Upper lobe of right lung (tissue), 1 donor: ENCODE measurements around the gene YWHAG. TPM values are rescaled to one million over a fixed set of nuclear protein-coding genes. Genes with fewer than 3 reads are reported as not detected.
"Not testable (repeated sequence)": the region's sequence is repeated elsewhere in the genome, so short reads cannot be mapped to it uniquely, and the experiment has no call there.

Experiments
- ATAC-seq: fragments of 200-7000 bp; cut with Tn5 transposase; one replicate; pipeline ENCODE4 v1.9.1; 2020; ENCODE audit warnings: mild to moderate bottlenecking, moderate library complexity
- DNase-seq: peaks from one replicate; pipeline ENCODE4 v3.0.0-alpha.2; 2020
- H3K27ac ChIP-seq: fragments of 200-600 bp; one replicate; pipeline ENCODE4 v1.8.0; 2022
- H3K27me3 ChIP-seq: fragments of 200-600 bp; one replicate; pipeline ENCODE4 v1.8.0; 2022; ENCODE audit warnings: mild to moderate bottlenecking
- H3K36me3 ChIP-seq: fragments of 200-600 bp; one replicate; pipeline ENCODE4 v1.8.0; 2022
- H3K4me1 ChIP-seq: fragments of 200-600 bp; one replicate; pipeline ENCODE4 v1.8.0; 2022
- H3K4me3 ChIP-seq: fragments of 200-600 bp; one replicate; pipeline ENCODE4 v1.8.0; 2022; ENCODE audit warnings: mild to moderate bottlenecking
- H3K9me3 ChIP-seq: fragments of 200-600 bp; one replicate; pipeline ENCODE4 v1.8.0; 2022
- CTCF ChIP-seq: fragments of 200-600 bp; IDR thresholded peaks from one replicate; pipeline ENCODE4 v1.8.0; 2022; ENCODE audit warnings: antibody characterized with exemption
- intact Hi-C: fragments of 100-400 bp; cut with DNase I; formaldehyde crosslinking; loops from one replicate; pipeline ENCODE4 v1.11.0; 2022
- total RNA-seq: library from RNA; stranded (reverse); fragmentation: NEBNext Ultra II Directional; extraction: Animal tissue kit (Norgen Biotek cat#: 25700); gene quantifications from one replicate; pipeline ENCODE4 v1.2.1, GENCODE V29; 2021
- donor health status: DM: no; HTN: yes; CAD: no; lungs with severe emphysema.

Gene YWHAG
- total RNA-seq, 1 donor from 2014 or later = 102 TPM

- ATAC-seq = no peak
- intact Hi-C loops = no loop called here
Observed at GRCh38 chr7:76336094-76336493, 22.7 kb downstream of the YWHAG start.

DNA sequence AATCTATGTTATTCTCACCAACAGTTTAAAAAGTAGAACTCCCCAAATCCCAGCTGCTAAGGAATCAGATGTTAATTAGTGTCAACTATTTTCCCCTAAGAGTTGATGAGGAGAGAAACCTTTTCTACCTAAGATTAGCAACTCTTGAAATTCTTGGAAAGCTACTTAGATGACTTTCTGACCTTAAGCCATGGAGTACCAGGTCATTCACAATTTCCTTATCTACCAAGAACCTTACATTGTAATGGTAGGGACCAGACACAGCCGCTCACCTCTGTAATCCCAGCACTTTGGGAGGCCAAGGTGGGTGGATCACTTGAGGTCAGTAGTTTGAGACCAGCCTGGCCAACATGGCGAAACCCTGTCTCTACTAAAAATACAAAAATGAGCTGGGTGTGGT is 23.4 kb downstream of the YWHAG start:
- peaks cover 36% of the 10 kb centered on the region for H3K4me1 ChIP-seq
- H3K27ac ChIP-seq, H3K4me3 ChIP-seq, H3K9me3 ChIP-seq, H3K27me3 ChIP-seq, ATAC-seq, intact Hi-C loops, DNase-seq, H3K36me3 ChIP-seq: not testable (repeated sequence)

More at GRCh38 chr7:76336094-76336493, 22.7 kb downstream of the YWHAG start:
- no peak for DNase-seq
- Histone ChIP-seq H3K27me3 (no peaks in the 10 kb centered on the region), H3K9me3 (no peaks in the 10 kb centered on the region), H3K27ac (no peak overlapping the region), H3K4me1 (peaks cover 41% of the 10 kb centered on the region), H3K36me3 (peaks cover 6% of the 10 kb centered on the region), H3K4me3 (no peak overlapping the region)
- no peak for TF ChIP-seq CTCF

DNA sequence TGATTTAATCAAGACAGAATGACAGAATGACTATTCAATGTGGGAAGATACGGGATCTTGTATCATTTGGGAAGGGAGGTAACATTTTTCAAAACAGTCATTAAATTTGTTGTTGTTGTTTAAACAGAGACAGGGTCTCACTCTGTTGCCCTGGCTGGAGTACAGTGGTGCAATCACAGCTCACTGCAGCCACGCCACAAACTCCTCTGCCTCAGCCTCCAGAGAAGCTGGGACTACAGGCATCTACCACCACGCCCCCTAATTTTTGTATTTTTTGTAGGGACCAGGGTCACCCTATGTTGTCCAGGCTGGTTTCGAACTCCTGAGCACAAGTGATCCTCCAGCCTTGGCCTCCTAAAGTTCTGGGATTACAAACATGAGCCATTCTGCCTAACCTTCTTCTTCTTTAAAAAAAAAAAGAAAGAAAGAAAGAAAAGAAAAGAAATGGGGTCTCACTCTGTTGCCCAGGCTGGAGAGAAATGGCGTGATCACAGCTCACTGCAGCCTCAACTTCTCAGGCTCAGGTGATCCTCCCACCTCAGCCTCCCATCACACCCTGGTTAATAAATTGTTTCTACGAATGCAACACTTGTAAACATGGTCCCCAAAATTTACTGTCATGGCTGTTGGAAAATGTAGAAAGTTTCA is 24.3 kb downstream of the YWHAG start:
- intact Hi-C loops = no loop called here
- ATAC-seq (no peak), DNase-seq (no peak)
- H3K4me3 ChIP-seq = no peak overlapping the region
- no peak for TF ChIP-seq CTCF
- peaks cover 33% of the 10 kb centered on the region for H3K4me1 ChIP-seq
- peaks cover 13% of the 10 kb centered on the region for H3K36me3 ChIP-seq
- no peak overlapping the region for H3K27ac ChIP-seq
- H3K9me3 ChIP-seq = no peaks in the 10 kb centered on the region
- H3K27me3 ChIP-seq = no peaks in the 10 kb centered on the region

GRCh38 chr7:76333511-76334101 is 25.2 kb downstream of the YWHAG start:
- Histone ChIP-seq H3K4me1 (peaks cover 29% of the 10 kb centered on the region), H3K27ac (no peak overlapping the region)
- ATAC-seq = peak; percentile 81

GRCh38 chr7:76332078-76332477 is 26.7 kb downstream of the YWHAG start:
- Histone ChIP-seq H3K36me3 (peaks cover 34% of the 10 kb centered on the region), H3K4me1 (peaks cover 28% of the 10 kb centered on the region), H3K9me3 (no peaks in the 10 kb centered on the region), H3K4me3 (no peak overlapping the region), H3K27me3 (no peaks in the 10 kb centered on the region), H3K27ac (no peak overlapping the region)
- TF ChIP-seq CTCF = no peak
- peak; percentile 45 for ATAC-seq
- intact Hi-C loops = no loop called here
- no peak for DNase-seq

More at GRCh38 chr7:76333511-76334101, 25.2 kb downstream of the YWHAG start:
- no peak for TF ChIP-seq CTCF
- H3K9me3 ChIP-seq = no peaks in the 10 kb centered on the region
- intact Hi-C loops = no loop called here
- peak; percentile 70 for DNase-seq
- no peaks in the 10 kb centered on the region for H3K27me3 ChIP-seq
- H3K4me3 ChIP-seq = no peak overlapping the region
- peaks cover 21% of the 10 kb centered on the region for H3K36me3 ChIP-seq

DNA sequence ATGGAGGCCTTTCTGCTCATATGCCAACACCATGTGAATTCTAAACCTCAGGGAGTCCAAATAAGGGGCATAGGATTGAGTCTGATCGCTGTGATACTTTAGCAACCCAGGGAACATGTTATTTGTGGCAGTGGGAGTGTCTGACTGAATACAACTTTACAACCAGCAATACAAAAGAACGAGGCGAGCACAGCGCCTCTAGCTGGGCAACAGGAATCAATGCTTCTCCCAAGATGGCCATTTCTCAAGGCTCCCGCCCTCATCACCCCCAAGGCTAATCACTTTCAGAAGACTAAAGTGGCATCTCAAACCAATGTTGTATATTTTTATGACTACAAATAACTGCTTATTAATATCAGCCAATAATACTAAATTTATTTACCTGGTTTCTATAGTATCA is 28.1 kb downstream of the YWHAG start:
- no peak for ATAC-seq
- Histone ChIP-seq H3K9me3 (no peaks in the 10 kb centered on the region), H3K27me3 (no peaks in the 10 kb centered on the region), H3K4me1 (peaks cover 28% of the 10 kb centered on the region), H3K4me3 (no peak overlapping the region), H3K36me3 (peaks cover 42% of the 10 kb centered on the region), H3K27ac (no peak overlapping the region)
- intact Hi-C loops = no loop called here
- DNase-seq = no peak
- TF ChIP-seq CTCF = no peak
